Fibroblast of peridontal ligament (primary cell): Measurements from ENCODE around the gene CAMK2A.
A peak's percentile ranks its signal among the peaks of the same experiment; 100 is the strongest.

ENCODE experiments used
- DNase-seq: peaks from one replicate; pipeline ENCODE4 v3.0.0-alpha.2; 2010; ENCODE audit errors: extremely low read depth

CAMK2A gene

DNA sequence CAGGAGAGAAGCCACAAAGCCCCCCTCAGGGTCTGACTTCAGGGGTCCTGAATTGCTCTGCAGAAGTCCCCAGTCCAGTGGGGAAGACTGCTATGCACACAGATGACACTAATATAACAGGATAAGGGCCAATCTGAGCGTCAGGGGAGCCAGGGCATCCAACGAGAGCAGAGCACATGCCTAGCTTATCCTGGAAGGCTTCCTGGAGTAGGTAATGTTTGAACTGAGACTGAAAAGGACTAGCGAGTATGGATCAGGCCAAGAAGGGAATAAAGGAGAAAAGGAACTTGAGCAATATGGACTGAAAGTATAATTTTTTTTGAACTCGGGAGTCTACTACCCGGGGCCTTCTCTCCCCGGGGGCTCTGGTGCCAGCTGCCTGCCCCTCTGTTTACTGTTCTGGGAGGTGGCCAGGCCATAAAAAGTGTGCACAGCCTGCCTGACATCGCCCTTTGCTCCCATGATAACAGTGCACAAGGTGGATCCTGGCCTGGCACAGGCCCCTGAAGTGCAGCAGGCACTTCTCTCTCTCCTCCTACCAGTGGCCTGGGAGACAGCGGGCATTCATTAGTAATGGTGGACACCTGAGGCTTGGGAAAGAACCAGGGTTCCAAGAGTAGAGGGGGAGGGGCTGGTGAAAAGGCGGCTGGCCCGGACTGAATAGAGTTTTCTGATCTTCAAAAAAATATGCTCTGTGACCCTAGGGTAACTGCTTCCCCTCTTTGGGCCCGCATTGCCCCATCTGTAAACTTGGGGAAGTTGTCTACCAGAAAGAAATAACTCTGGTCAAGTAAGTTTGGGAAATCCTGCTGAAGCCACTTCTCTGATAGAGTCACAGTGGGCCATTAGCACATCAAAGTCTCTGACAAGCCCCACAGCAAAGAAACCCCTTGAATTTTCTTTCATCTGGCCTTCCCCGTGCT, 104.3 kb downstream of the CAMK2A start:
- no peak for DNase-seq

GRCh38 chr5:150184006-150184405, 105.6 kb downstream of the CAMK2A start:
- no peak for DNase-seq

DNA sequence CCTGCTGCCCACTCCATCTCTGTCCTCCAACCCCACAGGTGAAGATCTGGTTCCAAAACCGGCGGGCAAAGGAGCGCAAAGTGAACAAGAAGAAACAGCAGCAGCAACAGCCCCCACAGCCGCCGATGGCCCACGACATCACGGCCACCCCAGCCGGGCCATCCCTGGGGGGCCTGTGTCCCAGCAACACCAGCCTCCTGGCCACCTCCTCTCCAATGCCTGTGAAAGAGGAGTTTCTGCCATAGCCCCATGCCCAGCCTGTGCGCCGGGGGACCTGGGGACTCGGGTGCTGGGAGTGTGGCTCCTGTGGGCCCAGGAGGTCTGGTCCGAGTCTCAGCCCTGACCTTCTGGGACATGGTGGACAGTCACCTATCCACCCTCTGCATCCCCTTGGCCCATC, 106.1 kb downstream of the CAMK2A start:
- no peak for DNase-seq

GRCh38 chr5:150182774-150183173, 106.8 kb downstream of the CAMK2A start:
- DNase-seq = no peak

DNA sequence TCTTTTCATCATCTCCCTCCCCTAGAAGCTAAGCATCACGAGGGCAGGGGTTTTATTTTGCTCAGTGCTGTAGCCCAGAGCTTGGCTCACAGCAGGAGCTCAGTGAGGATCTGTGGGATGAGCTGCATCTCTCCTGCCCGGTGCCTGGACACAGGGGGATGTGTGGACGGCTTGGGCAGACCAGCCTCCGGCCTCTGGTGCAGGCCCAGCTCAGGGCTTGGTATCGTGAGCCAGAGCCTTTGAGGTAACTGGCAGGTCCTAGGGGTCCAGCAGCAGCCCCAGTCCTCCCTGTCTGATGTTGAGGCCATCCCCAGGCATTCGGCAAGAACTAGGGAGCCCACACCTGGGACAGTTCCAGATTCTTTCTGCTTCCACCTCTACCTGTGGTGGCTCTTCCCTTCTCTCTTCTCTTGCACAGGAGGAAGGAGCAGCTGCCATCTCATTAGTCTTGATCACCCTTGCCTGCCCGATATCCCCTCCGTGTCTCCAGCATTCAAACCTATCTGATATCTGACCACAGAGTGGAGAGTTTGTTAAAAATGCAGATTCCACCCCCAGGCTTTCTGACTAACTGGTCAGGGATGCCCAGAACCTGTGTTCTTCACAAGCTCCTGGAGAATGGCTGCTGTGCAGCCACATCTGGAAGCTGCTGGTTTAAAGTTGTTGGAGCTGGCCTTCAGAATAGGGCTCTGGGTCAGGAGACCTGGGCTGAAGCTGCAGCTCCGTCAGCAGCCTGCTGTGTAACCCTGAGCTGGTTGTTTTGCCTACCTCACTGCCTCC, 107.6 kb downstream of the CAMK2A start:
- DNase-seq = no peak

- DNase-seq = peak; percentile 45
Observed at GRCh38 chr5:150181027-150181426, 108.5 kb downstream of the CAMK2A start.

GRCh38 chr5:150180241-150181026, 109.1 kb downstream of the CAMK2A start:
- no peak for DNase-seq

- no peak for DNase-seq
Observed at GRCh38 chr5:150179019-150179620, 110.5 kb downstream of the CAMK2A start.

GRCh38 chr5:150178262-150178661, 111.3 kb downstream of the CAMK2A start:
- DNase-seq = no peak

- no peak for DNase-seq
Observed at GRCh38 chr5:150177721-150178120, 111.9 kb downstream of the CAMK2A start.

- DNase-seq = peak; percentile 82
Observed at GRCh38 chr5:150176745-150177477, 112.7 kb downstream of the CAMK2A start.

GRCh38 chr5:150175536-150175935, 114.0 kb downstream of the CAMK2A start:
- DNase-seq = no peak

DNA sequence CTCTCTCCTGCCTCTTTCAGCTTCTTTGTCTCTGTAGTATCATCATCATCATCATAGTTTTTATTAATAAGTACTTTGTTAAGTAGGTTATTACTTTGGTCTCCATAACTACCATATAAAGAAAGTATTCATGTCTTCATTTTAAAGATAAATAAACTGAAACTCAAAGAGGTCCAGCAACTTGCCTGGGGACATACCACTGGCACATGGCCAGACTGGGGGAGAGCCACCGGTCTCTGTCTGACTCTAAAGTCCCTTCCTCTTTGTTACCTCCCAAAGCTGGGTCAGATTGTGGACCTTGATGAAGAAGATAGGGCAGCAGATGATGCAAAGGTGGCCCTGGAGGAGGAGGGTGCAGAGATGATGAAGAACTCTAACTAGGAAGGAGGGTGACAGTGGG, 114.5 kb downstream of the CAMK2A start:
- no peak for DNase-seq

GRCh38 chr5:150174285-150174684, 115.3 kb downstream of the CAMK2A start:
- no peak for DNase-seq

DNA sequence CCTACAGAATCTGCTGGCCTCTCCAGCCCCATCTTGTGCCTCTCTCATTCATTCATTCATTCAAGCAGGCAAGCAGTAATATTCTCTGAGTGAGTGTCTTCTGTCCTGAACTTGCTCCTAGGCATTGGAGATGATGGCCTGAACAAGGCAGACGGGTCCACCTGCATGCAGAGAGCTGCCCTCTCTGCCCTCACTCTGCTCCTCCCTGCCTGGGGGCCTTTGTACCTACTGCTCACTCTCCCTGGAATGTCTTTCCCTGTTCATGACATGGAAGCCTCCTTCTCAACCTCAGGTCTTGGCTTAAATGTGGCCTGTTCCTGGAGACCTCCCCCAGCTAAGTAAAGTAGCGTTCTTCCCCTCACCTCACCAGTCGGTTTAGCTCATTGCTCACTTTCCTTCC, 116.4 kb downstream of the CAMK2A start:
- no peak for DNase-seq

- no peak for DNase-seq
Observed at GRCh38 chr5:150172556-150172955, 117.0 kb downstream of the CAMK2A start.

DNA sequence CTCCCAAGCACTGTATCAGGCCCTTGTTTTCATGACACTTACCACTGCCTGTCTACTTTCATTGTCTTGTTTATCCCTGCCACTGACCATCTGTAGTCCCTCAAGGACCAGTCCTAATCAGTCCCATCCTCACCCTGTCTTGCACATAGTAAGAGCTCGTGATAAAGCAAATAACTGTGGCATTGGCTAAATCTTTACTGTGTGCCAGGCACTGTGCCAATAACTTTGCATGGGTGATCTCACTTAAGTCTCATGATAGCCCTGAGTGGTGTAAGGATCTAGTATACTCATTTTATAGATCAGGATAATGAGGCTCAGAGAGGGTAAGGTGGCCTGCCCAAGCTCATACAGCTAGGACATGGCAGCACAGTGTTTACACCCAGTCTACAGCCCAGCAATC, 117.4 kb downstream of the CAMK2A start:
- DNase-seq = peak; percentile 87
